ENCODE measurements around the gene CYFIP1. TPM values are rescaled to one million over a fixed set of nuclear protein-coding genes. Genes with fewer than 3 reads are reported as not detected.

The CYFIP1 gene
- total RNA-seq, 1 experiment from 2014 or later: 79.2 TPM

- peak overlapping the region; percentile 77; the same call in 1 of the 2 replicates for H3K27ac Mint-ChIP-seq
- CTCF ChIA-PET: interaction anchor here (0.6 to 1.3 kb wide), 3 partner anchors 24 to 60 kb away, joined by 3 to 4 read pairs (median 3); partner anchors contain the start of gene TUBGCP5
Measured at GRCh38 chr15:22979238-22980188, 655 bp downstream of the CYFIP1 start.

DNA sequence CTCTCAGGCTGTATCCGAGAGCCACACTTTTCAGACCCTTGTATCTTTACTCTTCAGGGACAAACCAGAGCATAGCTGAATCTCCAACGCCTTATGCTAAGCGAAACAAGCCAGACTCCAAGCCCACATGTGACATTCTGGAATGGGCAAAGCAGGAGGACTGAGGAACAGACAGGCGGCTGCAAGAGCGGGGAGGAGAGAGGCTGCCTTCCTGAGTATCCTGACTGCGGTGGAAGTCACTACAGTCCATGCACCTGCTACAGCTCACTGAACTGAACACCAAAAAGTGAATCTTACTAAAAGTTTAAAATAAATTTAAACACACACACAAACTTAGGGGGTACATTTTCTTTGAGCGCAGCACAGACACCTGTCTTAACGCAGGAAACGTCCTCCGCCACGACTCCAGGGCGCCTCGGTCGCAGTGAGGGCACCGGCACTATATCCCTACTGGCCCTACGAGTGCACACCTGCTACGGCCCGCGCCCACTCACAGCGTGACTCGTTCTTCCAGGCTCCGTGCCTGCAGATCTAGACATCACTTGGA, 1.4 kb downstream of the CYFIP1 start:
- no peak overlapping the region for H3K27ac Mint-ChIP-seq
- TF ChIP-seq, protein P1, sequence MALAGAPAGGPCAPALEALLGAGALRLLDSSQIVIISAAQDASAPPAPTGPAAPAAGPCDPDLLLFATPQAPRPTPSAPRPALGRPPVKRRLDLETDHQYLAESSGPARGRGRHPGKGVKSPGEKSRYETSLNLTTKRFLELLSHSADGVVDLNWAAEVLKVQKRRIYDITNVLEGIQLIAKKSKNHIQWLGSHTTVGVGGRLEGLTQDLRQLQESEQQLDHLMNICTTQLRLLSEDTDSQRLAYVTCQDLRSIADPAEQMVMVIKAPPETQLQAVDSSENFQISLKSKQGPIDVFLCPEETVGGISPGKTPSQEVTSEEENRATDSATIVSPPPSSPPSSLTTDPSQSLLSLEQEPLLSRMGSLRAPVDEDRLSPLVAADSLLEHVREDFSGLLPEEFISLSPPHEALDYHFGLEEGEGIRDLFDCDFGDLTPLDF (CRISPR knock-in tag; IDR thresholded peaks at IDR 0.05): no peak
- TF ChIP-seq IRF1 (CRISPR knock-in tag; IDR thresholded peaks at IDR 0.05) (no peak), TEAD4 (CRISPR knock-in tag; IDR thresholded peaks at IDR 0.05) (no peak), GTF2I (CRISPR knock-in tag; conservative IDR thresholded peaks at IDR 0.05) (no peak), FOXP4 (CRISPR knock-in tag; IDR thresholded peaks at IDR 0.05) (no peak), E2F5 (CRISPR knock-in tag; IDR thresholded peaks at IDR 0.05) (no peak), TP53 (CRISPR knock-in tag; IDR thresholded peaks at IDR 0.05) (no peak), FOXJ3 (CRISPR knock-in tag; IDR thresholded peaks at IDR 0.05; ENCODE audit: borderline replicate concordance) (no peak), FOXP1 (CRISPR knock-in tag; IDR thresholded peaks at IDR 0.05; ENCODE audit: borderline replicate concordance) (no peak), ZBTB21 (CRISPR knock-in tag; IDR thresholded peaks at IDR 0.05; ENCODE audit: borderline replicate concordance) (no peak), MXD4 (CRISPR knock-in tag; IDR thresholded peaks at IDR 0.05; ENCODE audit: borderline replicate concordance) (no peak)
- TF ChIP-seq, protein P2, sequence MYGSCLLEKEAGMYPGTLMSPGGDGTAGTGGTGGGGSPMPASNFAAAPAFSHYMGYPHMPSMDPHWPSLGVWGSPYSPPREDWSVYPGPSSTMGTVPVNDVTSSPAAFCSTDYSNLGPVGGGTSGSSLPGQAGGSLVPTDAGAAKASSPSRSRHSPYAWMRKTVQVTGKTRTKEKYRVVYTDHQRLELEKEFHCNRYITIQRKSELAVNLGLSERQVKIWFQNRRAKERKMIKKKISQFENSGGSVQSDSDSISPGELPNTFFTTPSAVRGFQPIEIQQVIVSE (CRISPR knock-in tag; IDR thresholded peaks at IDR 0.05; ENCODE audit: borderline replicate concordance): no peak
- TF ChIP-seq, protein P3, sequence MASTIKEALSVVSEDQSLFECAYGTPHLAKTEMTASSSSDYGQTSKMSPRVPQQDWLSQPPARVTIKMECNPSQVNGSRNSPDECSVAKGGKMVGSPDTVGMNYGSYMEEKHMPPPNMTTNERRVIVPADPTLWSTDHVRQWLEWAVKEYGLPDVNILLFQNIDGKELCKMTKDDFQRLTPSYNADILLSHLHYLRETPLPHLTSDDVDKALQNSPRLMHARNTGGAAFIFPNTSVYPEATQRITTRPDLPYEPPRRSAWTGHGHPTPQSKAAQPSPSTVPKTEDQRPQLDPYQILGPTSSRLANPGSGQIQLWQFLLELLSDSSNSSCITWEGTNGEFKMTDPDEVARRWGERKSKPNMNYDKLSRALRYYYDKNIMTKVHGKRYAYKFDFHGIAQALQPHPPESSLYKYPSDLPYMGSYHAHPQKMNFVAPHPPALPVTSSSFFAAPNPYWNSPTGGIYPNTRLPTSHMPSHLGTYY (CRISPR knock-in tag; IDR thresholded peaks at IDR 0.05): no peak
- no peaks in the 10 kb centered on the region for H3K9me3 Mint-ChIP-seq
- H3K4me1 Mint-ChIP-seq: peaks cover 12% of the 10 kb centered on the region
- ChIA-PET POLR2A (no interaction called here), CTCF (interaction anchor here (1.3 kb wide), 2 partner anchors 14 to 61 kb away, joined by 3 read pairs; partner anchors contain the start of gene TUBGCP5)
- H3K36me3 Mint-ChIP-seq: no peaks in the 10 kb centered on the region
- H3K4me3 Mint-ChIP-seq: peak overlapping the region; percentile 99
- DNase-seq (ENCODE audit: low spot score): no peak
- ATAC-seq: peak; percentile 27
- H3K27me3 Mint-ChIP-seq (ENCODE audit: low read depth): peaks cover 42% of the 10 kb centered on the region

More at GRCh38 chr15:22979238-22980188, 655 bp downstream of the CYFIP1 start:
- no peaks in the 10 kb centered on the region for H3K9me3 Mint-ChIP-seq
- POLR2A ChIA-PET: interaction anchor here (0.9 to 1.0 kb wide), 2 partner anchors 16 to 141 kb away, joined by 3 read pairs; no protein-coding TSS in a partner anchor
- peak overlapping the region; percentile 99 for H3K4me3 Mint-ChIP-seq
- TF ChIP-seq SMAD4 (CRISPR knock-in tag; IDR thresholded peaks at IDR 0.05) (no peak), RELA (CRISPR knock-in tag; IDR thresholded peaks at IDR 0.05; ENCODE audit: borderline replicate concordance) (no peak), PRDM15 (CRISPR knock-in tag; IDR thresholded peaks at IDR 0.05) (0 out of 2 replicates have a peak, but pooled peaks have one; percentile 14), MAX (CRISPR knock-in tag; IDR thresholded peaks at IDR 0.05) (peak; percentile 34; the same call in 1 of the 2 replicates), TCF7 (CRISPR knock-in tag; IDR thresholded peaks at IDR 0.05; ENCODE audit: low read depth) (no peak), CBFB (CRISPR knock-in tag; IDR thresholded peaks at IDR 0.05; ENCODE audit: low read depth) (no peak)
- DNase-seq (ENCODE audit: low spot score) (peak; percentile 63), ATAC-seq (peak; percentile 36)
- H3K36me3 Mint-ChIP-seq: no peaks in the 10 kb centered on the region
- H3K27me3 Mint-ChIP-seq (ENCODE audit: low read depth): peaks cover 42% of the 10 kb centered on the region
- H3K4me1 Mint-ChIP-seq: peaks cover 12% of the 10 kb centered on the region

Measured in WTC11 (cell line).